Upper lobe of right lung (tissue), 1 donor: ENCODE results near the gene VCPKMT. TPM values are rescaled to one million over a fixed set of nuclear protein-coding genes. Genes with fewer than 3 reads are reported as not detected.

Experiments used
- ATAC-seq: fragments of 200-7000 bp; cut with Tn5 transposase; one replicate; pipeline ENCODE4 v1.9.1; 2020; ENCODE audit warnings: mild to moderate bottlenecking, moderate library complexity
- DNase-seq: peaks from one replicate; pipeline ENCODE4 v3.0.0-alpha.2; 2020
- H3K27ac ChIP-seq: fragments of 200-600 bp; one replicate; pipeline ENCODE4 v1.8.0; 2022
- H3K27me3 ChIP-seq: fragments of 200-600 bp; one replicate; pipeline ENCODE4 v1.8.0; 2022; ENCODE audit warnings: mild to moderate bottlenecking
- H3K36me3 ChIP-seq: fragments of 200-600 bp; one replicate; pipeline ENCODE4 v1.8.0; 2022
- H3K4me1 ChIP-seq: fragments of 200-600 bp; one replicate; pipeline ENCODE4 v1.8.0; 2022
- H3K4me3 ChIP-seq: fragments of 200-600 bp; one replicate; pipeline ENCODE4 v1.8.0; 2022; ENCODE audit warnings: mild to moderate bottlenecking
- H3K9me3 ChIP-seq: fragments of 200-600 bp; one replicate; pipeline ENCODE4 v1.8.0; 2022
- intact Hi-C: fragments of 100-400 bp; cut with DNase I; formaldehyde crosslinking; loops from one replicate; pipeline ENCODE4 v1.11.0; 2022
- long read RNA-seq: library from polyadenylated mRNA; unstranded; transcript quantifications from one replicate; pipeline ENCODE4 v2.0.0, GENCODE V29; 2021
- total RNA-seq: library from RNA; stranded (reverse); fragmentation: NEBNext Ultra II Directional; extraction: Animal tissue kit (Norgen Biotek cat#: 25700); gene quantifications from one replicate; pipeline ENCODE4 v1.2.1, GENCODE V29; 2021
- TF ChIP-seq, protein P1 (sequence below): fragments of 200-600 bp; IDR thresholded peaks from one replicate; pipeline ENCODE4 v1.8.0; 2022; ENCODE audit warnings: antibody characterized with exemption
- donor health status: DM: no; HTN: yes; CAD: no; lungs with severe emphysema.

Gene VCPKMT
- 6.2 TPM for total RNA-seq
- long read RNA-seq, partial matches to known transcripts, result 3 of 9 reads
- long read RNA-seq, other reads (novel, unspliced or antisense), result 4 of 9 reads

DNA sequence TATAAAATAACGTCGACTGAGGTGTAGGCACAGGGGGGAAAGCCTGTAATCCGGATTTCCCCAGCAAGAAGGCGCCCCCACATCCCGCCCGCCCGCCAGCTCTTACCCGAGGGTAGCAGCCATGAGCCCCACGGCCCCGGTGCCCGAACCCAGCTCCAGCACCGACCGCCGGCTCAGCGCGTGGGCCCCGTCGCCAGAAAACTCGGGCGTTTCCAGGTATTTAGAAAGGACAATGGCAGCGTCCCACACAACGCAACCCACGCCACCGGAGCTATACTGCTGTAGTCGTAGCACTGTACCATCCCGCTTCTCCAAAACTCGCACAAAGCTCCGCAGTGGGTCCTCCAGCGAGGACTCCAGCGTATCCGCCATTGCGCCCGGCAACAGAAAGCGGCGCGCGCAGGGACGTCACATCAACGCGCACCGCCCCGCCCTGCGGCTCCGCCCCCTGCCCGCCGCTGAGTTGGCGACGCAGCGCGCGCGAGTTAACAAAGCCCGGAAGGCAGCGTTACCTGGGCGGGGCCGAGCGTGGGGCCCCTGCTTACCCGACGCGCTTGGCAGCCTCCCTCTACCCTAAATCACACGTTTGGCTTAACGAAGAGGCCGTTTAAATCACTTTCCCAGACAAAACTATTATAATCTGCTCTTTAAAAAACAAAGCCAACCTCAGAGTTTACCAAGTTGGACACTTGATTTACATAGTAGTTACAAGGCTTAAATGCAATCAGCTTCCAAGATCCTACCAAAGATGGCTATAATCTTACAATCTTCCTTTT lies at the start of gene VCPKMT:
VCPKMT (minus strand) TSS at position 392 of the 776 bp plus-strand sequence; CDS start at position 372, 20 bp downstream.
- Histone ChIP-seq H3K36me3 (peaks cover 53% of the 10 kb centered on the region), H3K9me3 (no peaks in the 10 kb centered on the region), H3K4me3 (peak within 1 kb of the TSS; percentile 63), H3K27me3 (no peaks in the 10 kb centered on the region), H3K27ac (peak within 1 kb of the TSS; percentile 90), H3K4me1 (peaks cover 18% of the 10 kb centered on the region)
- ATAC-seq (peak; percentile 100), DNase-seq (peak; percentile 97)
- intact Hi-C loops, result no loop called here
- TF ChIP-seq, protein P1, sequence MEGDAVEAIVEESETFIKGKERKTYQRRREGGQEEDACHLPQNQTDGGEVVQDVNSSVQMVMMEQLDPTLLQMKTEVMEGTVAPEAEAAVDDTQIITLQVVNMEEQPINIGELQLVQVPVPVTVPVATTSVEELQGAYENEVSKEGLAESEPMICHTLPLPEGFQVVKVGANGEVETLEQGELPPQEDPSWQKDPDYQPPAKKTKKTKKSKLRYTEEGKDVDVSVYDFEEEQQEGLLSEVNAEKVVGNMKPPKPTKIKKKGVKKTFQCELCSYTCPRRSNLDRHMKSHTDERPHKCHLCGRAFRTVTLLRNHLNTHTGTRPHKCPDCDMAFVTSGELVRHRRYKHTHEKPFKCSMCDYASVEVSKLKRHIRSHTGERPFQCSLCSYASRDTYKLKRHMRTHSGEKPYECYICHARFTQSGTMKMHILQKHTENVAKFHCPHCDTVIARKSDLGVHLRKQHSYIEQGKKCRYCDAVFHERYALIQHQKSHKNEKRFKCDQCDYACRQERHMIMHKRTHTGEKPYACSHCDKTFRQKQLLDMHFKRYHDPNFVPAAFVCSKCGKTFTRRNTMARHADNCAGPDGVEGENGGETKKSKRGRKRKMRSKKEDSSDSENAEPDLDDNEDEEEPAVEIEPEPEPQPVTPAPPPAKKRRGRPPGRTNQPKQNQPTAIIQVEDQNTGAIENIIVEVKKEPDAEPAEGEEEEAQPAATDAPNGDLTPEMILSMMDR, result no peak

DNA sequence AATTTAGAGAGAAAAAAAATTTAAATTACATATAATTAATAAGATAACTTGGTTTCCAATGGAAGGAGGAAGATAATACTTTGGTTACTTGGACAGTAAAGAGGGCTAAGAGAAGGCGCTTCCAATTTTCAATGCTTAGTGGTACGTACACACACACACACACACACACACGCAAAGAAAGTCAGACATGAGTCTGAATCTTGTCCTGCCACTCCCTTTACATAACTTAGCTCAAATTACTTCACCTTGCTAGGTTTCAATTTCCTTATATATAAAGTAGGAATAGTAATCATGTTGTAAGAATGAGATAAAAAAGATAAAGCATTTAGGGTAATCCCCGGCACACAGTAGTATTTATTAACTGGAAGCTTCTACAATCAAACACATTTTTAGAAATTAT lies 39.7 kb upstream of the VCPKMT start:
- H3K36me3 ChIP-seq, result peaks cover 67% of the 10 kb centered on the region
- no peak for ATAC-seq

DNA sequence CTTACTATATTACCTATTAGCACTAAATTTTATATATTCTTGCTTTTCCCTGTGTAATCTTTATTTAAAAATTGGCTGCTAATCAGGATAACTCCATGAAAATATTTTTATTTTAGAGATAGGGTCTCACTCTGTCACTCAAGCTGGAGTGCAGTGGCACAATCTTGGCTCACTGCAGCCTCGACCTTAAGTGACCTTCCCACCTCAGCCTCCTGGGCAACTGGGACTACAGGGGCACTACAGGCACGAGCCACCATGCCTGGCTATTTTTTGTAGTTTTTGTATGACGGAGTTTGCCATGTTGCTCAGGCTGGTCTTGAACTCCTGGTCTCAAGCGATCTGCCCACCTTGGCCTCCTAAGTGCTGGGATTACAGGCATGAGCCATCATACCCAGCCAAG lies 32.4 kb upstream of the VCPKMT start:
- H3K4me3 ChIP-seq, result no peak overlapping the region
- DNase-seq (no peak), ATAC-seq (no peak)
- H3K4me1 ChIP-seq, result no peaks in the 10 kb centered on the region
- no peaks in the 10 kb centered on the region for H3K9me3 ChIP-seq
- H3K36me3 ChIP-seq, result peaks cover 73% of the 10 kb centered on the region
- intact Hi-C loops, result no loop called here
- TF ChIP-seq, protein P1, result no peak
- no peaks in the 10 kb centered on the region for H3K27me3 ChIP-seq
- no peak overlapping the region for H3K27ac ChIP-seq

More for the DNA sequence above, 39.7 kb upstream of the VCPKMT start:
- DNase-seq, result no peak
- no peak overlapping the region for H3K27ac ChIP-seq
- H3K4me1 ChIP-seq, result no peaks in the 10 kb centered on the region
- H3K9me3 ChIP-seq, result no peaks in the 10 kb centered on the region
- intact Hi-C loops, result no loop called here
- TF ChIP-seq, protein P1, result no peak
- H3K27me3 ChIP-seq, result no peaks in the 10 kb centered on the region
- no peak overlapping the region for H3K4me3 ChIP-seq

DNA sequence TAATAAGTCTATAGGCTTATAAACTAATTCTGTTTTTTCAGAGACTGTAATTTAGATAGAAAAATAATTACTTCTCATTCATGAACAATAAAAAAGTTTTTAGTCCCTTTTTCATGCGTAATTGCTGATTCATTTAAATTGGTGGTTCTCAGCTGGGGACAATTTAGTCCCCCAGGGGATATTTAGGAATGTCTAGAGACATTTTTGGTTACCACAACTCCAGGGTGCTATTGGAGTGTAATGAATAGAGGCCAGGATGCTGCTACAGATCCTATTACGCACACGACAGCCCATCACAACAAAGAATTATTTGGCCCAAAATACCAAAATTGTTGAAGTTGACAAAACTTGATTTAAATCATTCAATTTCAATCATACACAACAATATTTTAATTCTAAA lies 22.8 kb upstream of the VCPKMT start:
- no peaks in the 10 kb centered on the region for H3K4me1 ChIP-seq
- H3K27ac ChIP-seq, result no peak overlapping the region
- TF ChIP-seq, protein P1, result no peak
- H3K4me3 ChIP-seq, result no peak overlapping the region
- no peaks in the 10 kb centered on the region for H3K9me3 ChIP-seq
- intact Hi-C loops, result no loop called here
- ATAC-seq (no peak), DNase-seq (no peak)
- H3K27me3 ChIP-seq, result no peaks in the 10 kb centered on the region
- peaks cover 40% of the 10 kb centered on the region for H3K36me3 ChIP-seq

DNA sequence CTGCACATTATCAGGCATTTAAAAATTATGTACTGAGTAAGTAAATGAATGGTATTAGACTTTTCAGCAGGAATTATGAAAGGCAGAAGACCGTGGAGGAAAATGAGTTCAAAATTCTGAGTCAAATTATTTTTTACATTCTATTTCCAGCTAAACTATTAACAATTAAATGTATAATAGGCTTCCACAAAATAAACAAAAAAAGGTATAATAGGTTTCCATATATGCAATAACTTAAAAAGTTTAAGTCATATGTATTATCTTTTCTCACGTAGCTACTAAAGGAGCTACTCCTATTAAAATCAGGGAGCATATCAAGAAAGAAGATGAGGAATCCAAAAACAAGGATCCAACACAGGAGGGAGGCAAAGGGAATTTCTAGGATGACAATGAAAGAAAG lies 11.4 kb upstream of the VCPKMT start:
- intact Hi-C loops, result no loop called here
- TF ChIP-seq, protein P1, result no peak
- no peak for ATAC-seq
- Histone ChIP-seq H3K27ac (no peak overlapping the region), H3K27me3 (no peaks in the 10 kb centered on the region), H3K36me3 (peaks cover 72% of the 10 kb centered on the region), H3K9me3 (no peaks in the 10 kb centered on the region), H3K4me1 (no peaks in the 10 kb centered on the region), H3K4me3 (no peak overlapping the region)
- no peak for DNase-seq
